Natural killer cell treated with Interleukin-12 subunit alpha and Interleukin-12 subunit beta and Interleukin-15 and Interleukin-18, amount 100 ng/mL, for 72 hours (primary cell): ENCODE results near the gene VDAC1. TPM values are rescaled to one million over a fixed set of nuclear protein-coding genes. Genes with fewer than 3 reads are reported as not detected.

Source experiments
- ATAC-seq, 2 donors: fragments of 150-1000 bp; cut with Tn5 transposase in 1 of 2; sonication (Bioruptor Pico), chemical (Tn5 transposase) in 1 of 2; 2 replicates each; pipeline ENCODE4 v1.10.0; 2021
- DNase-seq: peaks from one replicate; pipeline ENCODE4 v3.0.0; 2022; ENCODE audit warnings: low spot score
- H3K27ac Mint-ChIP-seq, 2 donors: 1 replicate in 1 of 2; 2 replicates in 1 of 2; pipeline ENCODE4 v1.8.0; 2022; ENCODE audit warnings: mixed read lengths in 2 of 2, mild to moderate bottlenecking in 1 of 2, moderate library complexity in 1 of 2
- H3K27me3 Mint-ChIP-seq, 2 donors: 1 replicate in 1 of 2; 2 replicates in 1 of 2; pipeline ENCODE4 v1.8.0; 2022; ENCODE audit warnings: mixed read lengths in 2 of 2
- H3K36me3 Mint-ChIP-seq: one replicate; pipeline ENCODE4 v1.8.0; 2022; ENCODE audit warnings: mixed read lengths
- H3K4me1 Mint-ChIP-seq, 2 donors: 1 replicate in 1 of 2; 2 replicates in 1 of 2; pipeline ENCODE4 v1.8.0; 2022; ENCODE audit warnings: low read depth in 2 of 2, mixed read lengths in 2 of 2, mild to moderate bottlenecking in 1 of 2
- H3K4me3 Mint-ChIP-seq: one replicate; pipeline ENCODE4 v1.8.0; 2022; ENCODE audit warnings: mixed read lengths
- H3K9me3 Mint-ChIP-seq: 2 replicates; pipeline ENCODE4 v1.8.0; 2022; ENCODE audit warnings: mixed read lengths
- total RNA-seq, 2 donors: library from RNA; stranded (reverse); gene quantifications; one replicate each; pipeline ENCODE4 v1.2.3, GENCODE V29; 2022

The VDAC1 gene
- total RNA-seq, 2 donors from 2014 or later: 325 to 329 TPM

DNA sequence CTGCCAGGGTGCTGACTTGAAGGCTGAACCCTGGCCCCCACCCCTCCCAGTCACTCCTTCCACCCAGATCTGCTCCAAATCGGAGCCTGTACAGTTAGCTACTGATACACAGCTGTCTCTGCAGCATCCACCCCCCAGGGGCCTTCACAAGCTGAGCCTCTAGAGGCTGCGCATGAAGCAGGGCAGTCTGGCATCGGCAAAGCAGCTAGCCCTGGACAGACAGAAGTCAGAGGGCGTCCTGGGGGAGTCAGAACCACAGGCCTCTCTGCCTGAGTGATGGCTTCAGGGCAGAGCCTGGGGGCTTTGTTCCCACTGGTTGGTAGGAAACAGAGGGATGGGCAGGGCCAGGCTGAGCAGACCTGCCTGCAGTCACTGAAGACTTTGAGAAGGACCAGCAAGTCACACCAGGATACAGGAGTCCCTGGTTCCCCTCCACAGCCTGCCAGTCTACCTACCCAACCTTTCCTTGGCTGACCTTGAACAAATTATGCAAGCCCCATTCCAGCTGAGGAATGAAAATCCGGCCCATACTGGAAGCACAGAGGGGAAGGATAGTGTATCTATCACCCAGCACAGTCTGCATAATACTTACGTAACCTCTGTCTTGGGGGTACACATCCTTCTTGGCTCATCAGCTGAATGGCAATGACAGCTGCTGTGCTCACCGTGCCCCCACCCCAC lies 8.8 kb downstream of the VDAC1 start:
- peaks cover 21 to 47% of the 10 kb centered on the region in 2 donors for H3K4me1 Mint-ChIP-seq
- peak overlapping the region in 1 of 2 donors; percentile 43 for H3K27ac Mint-ChIP-seq
- no peak overlapping the region for H3K4me3 Mint-ChIP-seq
- ATAC-seq: no peak
- no peaks in the 10 kb centered on the region for H3K9me3 Mint-ChIP-seq
- DNase-seq: no peak
- H3K27me3 Mint-ChIP-seq: no peaks in the 10 kb centered on the region
- no peaks in the 10 kb centered on the region for H3K36me3 Mint-ChIP-seq

DNA sequence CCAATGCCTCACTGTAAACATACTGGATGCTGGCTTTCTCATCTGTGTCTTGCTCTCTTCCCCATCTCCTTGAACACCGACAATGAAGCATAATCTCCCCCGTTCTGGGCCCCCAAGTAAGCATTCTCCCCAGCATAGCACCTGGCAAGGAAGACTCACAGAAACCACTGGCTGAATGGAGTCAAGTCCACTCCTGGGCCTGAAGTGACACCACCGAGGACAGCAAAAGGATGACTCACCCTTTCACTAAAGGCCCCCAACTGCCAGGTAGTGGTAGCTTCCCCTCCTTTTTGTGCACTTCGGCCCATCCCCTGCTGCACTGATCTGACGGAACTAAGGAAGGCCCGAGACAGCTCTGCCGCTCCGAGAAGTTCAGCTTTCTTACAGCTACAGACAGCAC lies 9.4 kb downstream of the VDAC1 start:
- H3K27me3 Mint-ChIP-seq: no peaks in the 10 kb centered on the region
- H3K4me3 Mint-ChIP-seq: no peak overlapping the region
- ATAC-seq (no peak), DNase-seq (no peak)
- H3K9me3 Mint-ChIP-seq: no peaks in the 10 kb centered on the region
- H3K27ac Mint-ChIP-seq: peak overlapping the region in 1 of 2 donors; percentile 43
- peaks cover 19 to 43% of the 10 kb centered on the region in 2 donors for H3K4me1 Mint-ChIP-seq
- no peaks in the 10 kb centered on the region for H3K36me3 Mint-ChIP-seq

DNA sequence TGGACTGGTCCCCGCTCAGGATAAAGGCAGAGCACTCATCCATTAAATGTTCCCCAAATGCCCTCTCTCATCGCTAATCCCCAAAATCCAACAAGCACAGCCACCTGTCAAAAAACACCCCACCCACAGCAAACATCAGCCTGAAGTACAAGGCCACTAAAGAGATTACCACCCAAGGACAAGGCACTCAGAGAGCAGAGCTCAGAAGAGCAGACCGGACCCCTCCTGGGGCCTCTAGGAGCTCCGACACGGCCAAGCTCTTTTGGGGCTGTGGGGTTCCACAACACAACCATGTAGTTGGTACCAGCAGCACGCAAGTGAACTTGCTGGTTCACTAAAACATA lies 9.8 kb downstream of the VDAC1 start:
- ATAC-seq: no peak
- Mint-ChIP-seq H3K4me3 (no peak overlapping the region), H3K27me3 (no peaks in the 10 kb centered on the region), H3K4me1 (peaks cover 19 to 39% of the 10 kb centered on the region in 2 donors), H3K36me3 (no peaks in the 10 kb centered on the region), H3K9me3 (no peaks in the 10 kb centered on the region), H3K27ac (no peak overlapping the region)
- DNase-seq: no peak

DNA sequence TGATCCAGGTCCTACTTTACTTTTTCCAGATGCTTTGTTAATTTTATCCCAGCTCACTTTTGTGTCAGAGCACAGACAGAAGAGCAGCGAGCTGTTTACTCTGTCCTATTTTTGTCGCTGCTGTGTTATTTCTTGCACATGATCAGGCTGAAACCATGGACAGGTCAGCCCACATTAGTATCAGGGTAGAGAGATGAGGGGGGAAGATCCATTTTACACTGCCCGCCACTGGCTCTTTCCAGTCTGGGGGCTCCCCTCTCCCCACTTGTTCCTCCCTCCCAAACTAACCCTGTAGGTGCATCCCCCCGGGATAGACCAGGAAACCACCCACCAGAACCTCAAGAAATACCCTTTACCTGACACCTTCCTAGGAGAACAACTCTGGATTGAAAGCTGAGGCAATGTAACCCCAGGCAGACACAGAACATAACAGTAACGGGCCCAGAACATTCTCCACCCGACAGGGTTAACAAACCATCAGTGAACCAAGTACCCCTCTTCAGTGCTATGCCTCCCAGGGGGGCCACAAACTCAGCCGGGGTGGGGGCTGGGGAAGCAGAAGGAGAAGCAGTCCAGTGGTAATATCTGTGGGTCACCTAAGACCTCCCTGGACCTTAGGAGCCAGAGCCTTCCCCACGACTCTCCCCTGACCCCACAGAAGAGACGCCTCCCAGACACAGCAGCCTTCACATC lies 10.3 kb downstream of the VDAC1 start:
- Mint-ChIP-seq H3K4me1 (peaks cover 15 to 34% of the 10 kb centered on the region in 2 donors), H3K27me3 (no peaks in the 10 kb centered on the region), H3K9me3 (no peaks in the 10 kb centered on the region), H3K4me3 (no peak overlapping the region), H3K27ac (no peak overlapping the region), H3K36me3 (no peaks in the 10 kb centered on the region)
- ATAC-seq (no peak), DNase-seq (no peak)

DNA sequence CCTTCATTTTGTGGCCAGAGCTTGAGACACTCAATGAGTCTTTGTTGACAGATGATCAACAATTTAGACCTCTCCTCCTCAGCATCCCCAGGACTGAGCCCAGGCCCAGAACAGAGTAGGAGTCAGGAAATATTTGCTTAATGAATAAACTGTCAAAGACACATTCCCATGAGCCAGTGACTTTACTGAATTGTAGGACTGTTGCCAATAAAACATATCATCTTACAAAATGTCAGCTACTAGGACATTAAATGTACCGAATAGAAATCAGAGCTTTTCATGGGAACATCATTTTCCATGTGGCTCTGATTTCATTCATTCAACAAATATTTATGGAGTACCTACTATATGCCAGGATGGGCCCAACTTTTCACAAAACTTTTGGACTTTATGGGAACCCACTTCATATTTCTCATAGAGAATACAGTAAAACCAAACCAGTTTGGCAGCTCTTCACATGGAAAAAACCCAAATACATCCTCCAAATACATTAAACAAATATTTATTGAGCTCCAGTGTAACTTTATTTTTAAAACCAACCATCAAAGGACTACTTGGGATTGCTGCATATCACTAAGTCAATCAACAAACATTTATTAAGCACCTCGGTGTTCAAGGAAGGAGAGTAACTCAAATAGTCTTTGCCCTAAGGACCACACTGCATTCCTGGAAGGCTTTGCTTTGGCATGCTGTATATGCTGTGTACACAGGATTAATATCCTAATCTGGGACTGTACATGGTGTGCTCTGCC lies 11.4 kb downstream of the VDAC1 start:
- Mint-ChIP-seq H3K27me3 (no peaks in the 10 kb centered on the region), H3K4me3 (no peak overlapping the region), H3K4me1 (peaks cover 14 to 28% of the 10 kb centered on the region in 2 donors), H3K9me3 (no peaks in the 10 kb centered on the region), H3K27ac (no peak overlapping the region), H3K36me3 (peaks cover 4% of the 10 kb centered on the region)
- ATAC-seq (no peak), DNase-seq (no peak)

DNA sequence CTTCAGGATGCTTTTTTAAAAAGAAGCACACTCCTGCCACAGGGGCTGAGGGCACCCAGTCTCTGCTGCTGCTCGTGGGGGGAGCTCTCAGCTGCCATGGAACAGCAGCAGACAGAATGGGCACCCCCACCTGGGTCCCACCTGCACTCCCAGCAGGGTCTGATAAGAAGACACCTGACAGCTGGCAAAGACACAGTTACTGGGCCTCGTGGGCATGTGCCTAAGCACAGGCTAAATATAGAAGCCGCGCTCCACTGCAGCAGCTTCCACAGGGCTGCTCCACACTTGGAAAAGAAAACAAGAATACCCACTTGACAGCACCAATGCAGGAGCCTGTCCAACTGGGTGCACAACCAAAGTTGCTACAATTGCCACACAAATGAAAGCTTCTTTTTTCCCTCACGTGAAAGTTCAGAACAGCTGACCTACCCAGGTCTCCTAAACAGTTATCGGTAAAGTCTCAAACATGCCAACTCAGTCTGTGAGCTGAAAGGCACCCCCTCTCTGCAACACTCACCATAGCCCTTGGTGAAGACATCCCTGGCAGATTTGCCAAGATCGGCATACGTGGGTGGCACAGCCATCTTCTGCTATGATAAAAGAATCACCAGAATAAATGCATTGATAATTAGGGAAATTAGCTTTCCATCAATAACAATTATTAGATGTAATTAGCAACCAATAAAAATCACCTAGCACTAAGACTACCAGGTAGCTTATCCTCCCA lies 12.2 kb downstream of the VDAC1 start:
- no peak for DNase-seq
- H3K36me3 Mint-ChIP-seq: peaks cover 8% of the 10 kb centered on the region
- H3K4me3 Mint-ChIP-seq: no peak overlapping the region
- H3K27ac Mint-ChIP-seq: no peak overlapping the region
- peaks cover 14 to 27% of the 10 kb centered on the region in 2 donors for H3K4me1 Mint-ChIP-seq
- ATAC-seq: no peak
- no peaks in the 10 kb centered on the region for H3K9me3 Mint-ChIP-seq
- no peaks in the 10 kb centered on the region for H3K27me3 Mint-ChIP-seq

DNA sequence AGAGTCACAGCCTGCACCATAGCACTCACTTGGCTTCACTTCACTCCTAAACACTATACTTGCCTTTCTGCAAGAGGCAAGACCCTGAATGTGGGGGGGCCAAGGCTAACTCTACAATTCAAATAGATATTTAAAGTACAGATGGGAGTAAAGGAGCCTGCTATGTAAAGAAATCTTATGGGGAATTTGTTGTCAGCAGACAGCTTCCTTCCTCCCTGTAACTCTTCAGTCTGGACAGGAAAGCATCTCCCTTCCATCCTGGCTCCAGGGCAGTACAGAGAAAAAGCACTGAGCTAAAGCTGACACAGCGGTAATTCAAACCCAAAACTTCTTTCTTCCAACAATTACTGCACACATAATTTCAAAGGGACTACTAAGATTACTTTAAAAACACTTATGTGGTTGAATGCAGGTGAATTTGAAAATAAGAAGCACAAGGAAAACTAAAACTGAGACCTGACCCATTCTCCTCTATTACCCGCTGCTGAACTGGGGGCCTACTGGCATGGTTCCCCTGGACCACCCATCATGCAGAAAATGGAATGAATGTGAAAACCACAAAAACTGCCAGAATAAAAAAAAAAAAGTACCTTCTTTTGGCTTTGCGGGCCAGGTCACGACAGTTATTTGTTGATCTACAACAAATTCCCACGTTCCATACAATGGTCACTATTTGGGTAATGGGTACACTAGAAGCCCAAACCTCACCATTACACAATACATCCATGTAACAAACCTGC lies 13.4 kb downstream of the VDAC1 start:
- no peak overlapping the region for H3K27ac Mint-ChIP-seq
- no peak overlapping the region for H3K4me3 Mint-ChIP-seq
- no peak for ATAC-seq
- no peaks in the 10 kb centered on the region for H3K9me3 Mint-ChIP-seq
- H3K36me3 Mint-ChIP-seq: peaks cover 9% of the 10 kb centered on the region
- H3K4me1 Mint-ChIP-seq: peaks cover 14 to 20% of the 10 kb centered on the region in 2 donors
- no peaks in the 10 kb centered on the region for H3K27me3 Mint-ChIP-seq
- DNase-seq: no peak

DNA sequence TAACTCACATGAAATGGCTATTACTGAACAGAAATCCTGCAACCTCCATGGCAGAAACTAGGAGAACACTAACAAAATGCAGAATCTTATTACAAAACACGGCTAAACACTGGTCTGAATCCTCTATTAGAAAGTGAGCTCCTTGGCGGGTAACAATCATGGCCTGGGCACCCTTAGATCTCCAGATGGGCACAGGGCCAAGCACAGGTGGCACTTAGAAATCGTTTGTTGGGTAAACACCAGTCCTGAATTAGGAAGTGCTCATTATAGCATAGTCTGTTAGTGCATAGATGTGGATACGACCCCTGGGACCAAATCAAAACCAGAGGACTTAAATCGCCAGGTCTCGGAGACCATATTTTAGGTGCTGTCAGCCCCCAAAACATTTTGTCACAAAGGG lies 14.4 kb downstream of the VDAC1 start:
- Mint-ChIP-seq H3K27ac (no peak overlapping the region), H3K4me3 (no peak overlapping the region), H3K36me3 (peaks cover 9% of the 10 kb centered on the region), H3K27me3 (no peaks in the 10 kb centered on the region), H3K9me3 (no peaks in the 10 kb centered on the region), H3K4me1 (peaks cover 12 to 17% of the 10 kb centered on the region in 2 donors)
- DNase-seq (no peak), ATAC-seq (no peak)

DNA sequence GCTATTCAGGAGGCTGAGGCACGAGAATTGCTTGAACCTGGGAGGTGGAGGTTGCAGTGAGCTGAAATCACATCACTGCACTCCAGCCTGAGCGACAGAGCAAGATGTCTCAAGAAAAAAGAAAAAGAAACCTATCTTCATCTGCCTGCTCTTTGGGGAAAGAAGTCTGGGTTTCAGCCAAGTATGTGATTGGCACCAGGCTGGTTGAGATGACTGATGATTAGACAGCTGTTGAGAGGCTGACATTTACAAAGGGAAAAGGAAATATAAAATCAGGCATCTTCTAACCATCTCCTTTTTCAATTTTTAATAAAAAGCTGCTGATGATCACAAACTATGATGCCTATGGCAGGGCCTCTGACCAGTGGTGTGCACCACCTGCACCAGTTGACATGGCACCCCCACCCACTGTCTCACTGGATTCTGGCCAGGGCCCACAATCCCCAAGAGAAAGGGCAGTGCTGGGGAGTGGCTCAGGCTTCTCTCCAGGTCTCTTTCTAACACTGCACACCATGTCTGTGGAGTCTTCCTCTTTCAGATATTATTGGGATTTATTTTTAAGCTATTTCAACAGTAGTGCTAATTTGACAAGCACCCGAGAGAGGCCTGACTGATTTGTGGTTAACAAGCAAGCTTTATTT lies 19.1 kb downstream of the VDAC1 start:
- no peaks in the 10 kb centered on the region for H3K27me3 Mint-ChIP-seq
- ATAC-seq: no peak
- H3K9me3 Mint-ChIP-seq: no peaks in the 10 kb centered on the region
- H3K4me3 Mint-ChIP-seq: no peak overlapping the region
- H3K27ac Mint-ChIP-seq: no peak overlapping the region
- DNase-seq: no peak
- peaks cover 15% of the 10 kb centered on the region for H3K36me3 Mint-ChIP-seq
- peaks cover 0 to 6% of the 10 kb centered on the region in 2 donors for H3K4me1 Mint-ChIP-seq

DNA sequence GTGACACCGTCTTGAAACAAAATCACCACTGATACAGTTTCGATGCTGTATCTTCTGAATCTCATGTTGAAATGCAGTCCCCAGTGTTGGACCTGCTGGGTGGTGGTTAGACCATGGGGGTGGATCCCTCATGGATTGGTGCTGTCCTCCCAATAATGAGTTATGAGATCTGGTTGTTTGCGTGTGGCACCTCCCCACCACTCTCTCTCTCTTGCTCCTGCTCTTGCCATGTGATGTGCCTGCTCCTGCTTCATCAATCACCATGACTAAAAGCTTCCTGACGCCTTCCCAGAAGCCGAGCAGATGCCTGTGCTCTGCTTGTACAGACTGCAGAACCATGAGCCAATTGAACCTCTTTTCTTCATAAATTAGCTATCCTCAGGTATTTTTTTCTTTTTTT lies 21.1 kb downstream of the VDAC1 start:
- no peak for DNase-seq
- H3K27me3 Mint-ChIP-seq: no peaks in the 10 kb centered on the region
- no peak overlapping the region for H3K4me3 Mint-ChIP-seq
- H3K27ac Mint-ChIP-seq: peak overlapping the region in 1 of 2 donors; percentile 19
- ATAC-seq: no peak
- no peaks in the 10 kb centered on the region for H3K9me3 Mint-ChIP-seq
- H3K4me1 Mint-ChIP-seq: peaks cover 0 to 9% of the 10 kb centered on the region in 2 donors
- H3K36me3 Mint-ChIP-seq: peaks cover 10% of the 10 kb centered on the region

DNA sequence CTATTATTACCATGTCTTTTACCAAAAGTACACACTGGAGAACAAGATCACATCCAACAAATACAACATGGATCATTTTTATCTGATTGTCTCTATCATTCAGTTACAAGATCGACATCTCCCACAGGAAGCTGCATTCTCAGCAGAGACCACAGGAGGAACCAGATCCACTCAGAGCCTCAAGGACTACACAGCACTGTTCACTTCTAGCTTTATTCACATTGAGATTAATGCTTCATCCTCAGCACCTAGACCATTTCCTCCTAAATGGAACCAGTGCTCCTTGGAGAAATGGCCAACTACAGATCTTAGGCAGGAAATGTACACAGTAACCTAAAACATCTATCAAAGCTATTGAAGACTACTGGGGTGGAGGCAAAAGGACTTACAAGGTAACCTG lies 23.1 kb downstream of the VDAC1 start:
- DNase-seq (no peak), ATAC-seq (no peak)
- Mint-ChIP-seq H3K27ac (no peak overlapping the region), H3K4me1 (peaks cover 0 to 12% of the 10 kb centered on the region in 2 donors), H3K27me3 (no peaks in the 10 kb centered on the region), H3K4me3 (no peak overlapping the region), H3K9me3 (no peaks in the 10 kb centered on the region), H3K36me3 (peaks cover 6% of the 10 kb centered on the region)

DNA sequence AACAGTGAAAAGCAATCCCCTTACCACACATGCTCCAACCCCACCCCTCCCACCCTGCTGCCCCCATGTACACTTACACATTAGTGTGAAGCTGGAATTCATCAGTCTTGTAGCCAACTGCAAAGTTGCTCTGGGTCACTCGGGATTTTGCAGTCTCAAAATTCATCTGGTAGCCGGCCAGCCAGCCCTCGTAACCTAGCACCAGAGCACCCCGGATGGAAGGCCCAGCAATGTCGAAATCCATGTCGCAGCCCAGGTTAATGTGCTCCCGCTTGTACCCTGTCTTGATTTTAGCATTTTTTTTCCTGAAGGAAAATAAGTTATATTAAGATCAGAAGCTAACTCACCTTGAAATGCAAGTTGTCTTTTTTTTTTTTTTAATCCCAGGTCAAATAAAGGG lies 24.1 kb downstream of the VDAC1 start:
- Mint-ChIP-seq H3K9me3 (no peaks in the 10 kb centered on the region), H3K36me3 (peaks cover 10% of the 10 kb centered on the region), H3K27me3 (no peaks in the 10 kb centered on the region), H3K4me1 (peaks cover 0 to 12% of the 10 kb centered on the region in 2 donors), H3K27ac (no peak overlapping the region), H3K4me3 (no peak overlapping the region)
- DNase-seq (no peak), ATAC-seq (no peak)

DNA sequence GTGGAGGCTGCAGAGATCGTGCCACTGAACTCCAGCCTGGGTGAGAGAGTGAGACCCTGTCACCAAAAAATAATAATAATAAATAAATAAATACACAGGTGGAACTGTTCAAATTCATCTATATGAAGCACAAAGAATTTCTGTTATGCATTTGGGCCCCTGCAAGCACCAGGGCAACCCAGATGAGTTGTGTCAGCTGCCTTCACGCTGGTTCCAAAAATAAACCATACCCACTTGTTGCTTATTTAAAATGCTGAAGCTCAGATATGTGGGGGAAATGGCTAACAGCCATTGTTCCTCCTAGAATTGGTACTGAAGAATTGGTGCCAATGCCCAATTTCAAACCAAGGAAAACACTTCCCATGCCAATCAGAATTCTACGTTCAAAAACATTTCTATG lies 25.8 kb downstream of the VDAC1 start:
- H3K36me3 Mint-ChIP-seq: peaks cover 14% of the 10 kb centered on the region
- DNase-seq: no peak
- H3K27me3 Mint-ChIP-seq: no peaks in the 10 kb centered on the region
- no peak for ATAC-seq
- no peak overlapping the region for H3K4me3 Mint-ChIP-seq
- no peaks in the 10 kb centered on the region for H3K9me3 Mint-ChIP-seq
- H3K27ac Mint-ChIP-seq: no peak overlapping the region
- H3K4me1 Mint-ChIP-seq: peaks cover 0 to 12% of the 10 kb centered on the region in 2 donors
